Fibroblast of lung (primary cell): ENCODE data around the gene POLN. TPM values are rescaled to one million over a fixed set of nuclear protein-coding genes. Genes with fewer than 3 reads are reported as not detected.

Source experiments
- DNase-seq, 2 donors: peaks; one replicate each; pipeline versions ENCODE4 v3.0.0 to v3.0.0-alpha.2; 2010; ENCODE audit warnings: low read depth in 2 of 2
- H2AFZ ChIP-seq: 2 replicates; pipeline ENCODE4 v1.5.1; 2012; ENCODE audit warnings: low read length, control low read depth, inconsistent platforms
- H3K27ac ChIP-seq: 2 replicates; pipeline ENCODE4 v1.5.1; 2011; ENCODE audit warnings: low read length, control low read depth; ENCODE audit not compliant: insufficient read depth
- H3K27me3 ChIP-seq: 2 replicates; pipeline ENCODE4 v1.5.1; 2011; ENCODE audit warnings: mild to moderate bottlenecking, low read length; ENCODE audit not compliant: control insufficient read depth, insufficient read depth
- H3K36me3 ChIP-seq: 2 replicates; pipeline ENCODE4 v1.5.1; 2011; ENCODE audit warnings: low read length; ENCODE audit not compliant: control insufficient read depth, insufficient read depth
- H3K4me1 ChIP-seq: 2 replicates; pipeline ENCODE4 v1.5.1; 2011; ENCODE audit warnings: low read length; ENCODE audit not compliant: control insufficient read depth, insufficient read depth; ENCODE audit errors: extremely low read depth
- H3K4me2 ChIP-seq: 2 replicates; pipeline ENCODE4 v1.5.1; 2011; ENCODE audit warnings: low read length, control low read depth; ENCODE audit not compliant: insufficient read depth; ENCODE audit errors: extremely low read depth
- H3K4me3 ChIP-seq, 4 experiments: fragments of 200-600 bp in 1 of 4; sonication (generic) in 1 of 4; replicated peaks in 1 of 4; 2 replicates each; pipeline ENCODE4 v1.5.1; 2011 to 2016; ENCODE audit warnings: low read length in 4 of 4, low read depth in 3 of 4, mild to moderate bottlenecking in 3 of 4, control low read depth in 2 of 4, inconsistent platforms in 1 of 4, mixed read lengths in 1 of 4; ENCODE audit not compliant: insufficient read depth in 1 of 4; ENCODE audit errors: control extremely low read depth in 1 of 4
- H3K79me2 ChIP-seq: 2 replicates; pipeline ENCODE4 v1.5.1; 2012; ENCODE audit warnings: mild to moderate bottlenecking, low read length, inconsistent platforms; ENCODE audit not compliant: control insufficient read depth, insufficient read depth
- H3K9ac ChIP-seq: 2 replicates; pipeline ENCODE4 v1.5.1; 2011; ENCODE audit warnings: mild to moderate bottlenecking, low read length, control low read depth; ENCODE audit not compliant: insufficient read depth
- H3K9me3 ChIP-seq: 2 replicates; pipeline ENCODE4 v1.5.1; 2012; ENCODE audit warnings: low read depth, low read length; ENCODE audit not compliant: control insufficient read depth, insufficient read depth
- H4K20me1 ChIP-seq: 2 replicates; pipeline ENCODE4 v1.5.1; 2011; ENCODE audit warnings: low read length; ENCODE audit not compliant: control insufficient read depth, insufficient read depth; ENCODE audit errors: extremely low read depth
- CTCF ChIP-seq, 2 donors: IDR thresholded peaks in 1 of 2; conservative IDR thresholded peaks in 1 of 2; 1 replicate in 1 of 2; 2 replicates in 1 of 2; pipeline ENCODE4 v1.5.1; 2011 to 2012; ENCODE audit warnings: low read length in 2 of 2, control low read depth in 1 of 2, inconsistent platforms in 1 of 2, low read depth in 1 of 2, mild to moderate bottlenecking in 1 of 2
- EZH2 ChIP-seq: IDR thresholded peaks from 2 replicates; pipeline ENCODE4 v1.5.1; 2012; ENCODE audit warnings: low read length, control low read depth, mild to moderate bottlenecking; ENCODE audit errors: missing control alignments
- polyA plus RNA-seq, 2 donors: library from polyadenylated mRNA; depleted of rRNA in 1 of 2; stranded (reverse) in 1 of 2; unstranded in 1 of 2; fragments of >200 nt; gene quantifications; 2 replicates each; pipeline ENCODE4 v1.2.1, GENCODE V29; 2011 to 2012; ENCODE audit warnings: missing spikeins in 1 of 2
- total RNA-seq: library from RNA; depleted of rRNA; stranded (reverse); fragments of >200 nt; gene quantifications from 2 replicates; pipeline ENCODE4 v1.2.1, GENCODE V29; 2014

The POLN gene
- total and polyA plus RNA-seq, 2 donors (not counting 1 experiment from before 2014, with no cell fraction given), result 0.58 to 5.6 TPM

GRCh38 chr4:2060611-2061185 lies 181.2 kb downstream of the POLN start:
- Histone ChIP-seq H3K9ac (no peak overlapping the region), H3K27me3 (peaks cover 22% of the 10 kb centered on the region), H3K4me1 (no peaks in the 10 kb centered on the region), H3K9me3 (no peaks in the 10 kb centered on the region), H3K4me3 (no peak overlapping the region), H2AFZ (no peak overlapping the region), H3K79me2 (no peaks in the 10 kb centered on the region), H3K27ac (no peak overlapping the region), H4K20me1 (no peaks in the 10 kb centered on the region), H3K4me2 (no peak overlapping the region), H3K36me3 (no peaks in the 10 kb centered on the region)
- no peak for DNase-seq
- TF ChIP-seq EZH2, result peak; percentile 72
- TF ChIP-seq CTCF (conservative IDR thresholded peaks at IDR 0.05 in 1 of 2, IDR thresholded peaks at IDR 0.05 in 1 of 2; ENCODE audit: low read depth in 1 of 2, low read length in 2 of 2), result no peak

GRCh38 chr4:2059726-2060602 lies 182.0 kb downstream of the POLN start:
- Histone ChIP-seq H3K4me3 (no peak overlapping the region), H3K79me2 (no peaks in the 10 kb centered on the region), H3K4me2 (no peak overlapping the region), H3K27me3 (peaks cover 22% of the 10 kb centered on the region), H3K9me3 (no peaks in the 10 kb centered on the region), H2AFZ (no peak overlapping the region), H3K9ac (no peak overlapping the region), H3K4me1 (no peaks in the 10 kb centered on the region), H3K27ac (no peak overlapping the region), H3K36me3 (no peaks in the 10 kb centered on the region), H4K20me1 (no peaks in the 10 kb centered on the region)
- DNase-seq, result no peak
- TF ChIP-seq EZH2 (peak; percentile 73), CTCF (conservative IDR thresholded peaks at IDR 0.05 in 1 of 2, IDR thresholded peaks at IDR 0.05 in 1 of 2; ENCODE audit: low read depth in 1 of 2, low read length in 2 of 2) (no peak)

- no peaks in the 10 kb centered on the region for H4K20me1 ChIP-seq
- H3K79me2 ChIP-seq, result no peaks in the 10 kb centered on the region
- no peak within 1 kb of the TSS for H3K9ac ChIP-seq
- H3K27ac ChIP-seq, result no peak within 1 kb of the TSS
- H3K4me3 ChIP-seq, result peak within 1 kb of the TSS in 1 of 4 experiments; percentile 17
- H2AFZ ChIP-seq, result no peak within 1 kb of the TSS
- no peaks in the 10 kb centered on the region for H3K9me3 ChIP-seq
- H3K4me2 ChIP-seq, result peak within 1 kb of the TSS; percentile 25
- peak; percentile 57 for TF ChIP-seq EZH2
- TF ChIP-seq CTCF (conservative IDR thresholded peaks at IDR 0.05 in 1 of 2, IDR thresholded peaks at IDR 0.05 in 1 of 2; ENCODE audit: low read depth in 1 of 2, low read length in 2 of 2), result no peak
- no peaks in the 10 kb centered on the region for H3K4me1 ChIP-seq
- peaks cover 22% of the 10 kb centered on the region for H3K27me3 ChIP-seq
- no peak for DNase-seq
- no peaks in the 10 kb centered on the region for H3K36me3 ChIP-seq
These were observed 182.7 kb downstream of the POLN start, which contains the start of gene NAT8L for GRCh38 chr4:2059046-2059725. Gene NAT8L, plus strand, starts transcription at chr4:2059327. Its CDS starts 185 bp downstream, at chr4:2059512.
